Lower leg skin (tissue), 4 donors: ENCODE data around the gene TXNRD2. TPM values are rescaled to one million over a fixed set of nuclear protein-coding genes. Genes with fewer than 3 reads are reported as not detected.

ENCODE experiments used
- DNase-seq, 2 donors: peaks; one replicate each; pipeline ENCODE4 v3.0.0-alpha.2; 2019; ENCODE audit warnings: low spot score in 2 of 2
- H3K4me3 ChIP-seq: fragments of 200-600 bp; sonication (generic); 2 replicates; pipeline ENCODE4 v1.5.1; 2017; ENCODE audit warnings: mild to moderate bottlenecking, low read depth; ENCODE audit not compliant: poor library complexity, severe bottlenecking
- CTCF ChIP-seq, 3 donors: fragments of 450-650 bp; IDR thresholded peaks; one replicate each; pipeline ENCODE4 v1.5.1; 2016; ENCODE audit warnings: antibody characterized with exemption in 3 of 3, mild to moderate bottlenecking in 3 of 3, moderate library complexity in 2 of 3
- POLR2A ChIP-seq, 2 donors: fragments of 450-650 bp; IDR thresholded peaks; one replicate each; pipeline ENCODE4 v1.6.1; 2016 to 2017; ENCODE audit warnings: antibody characterized with exemption in 2 of 2, mild to moderate bottlenecking in 1 of 2, moderate library complexity in 1 of 2
- WGBS, 2 donors: methylation state at CpG; one replicate each; pipeline ENCODE4 v1.1.5; 2018; 5-methylcytosine and 5-hydroxymethylcytosine counted together
- intact Hi-C: fragments of 100-400 bp; cut with DNase I; formaldehyde crosslinking; loops from one replicate; pipeline ENCODE4 v1.15.0; 2023; ENCODE audit warnings: low total_unique reads
- total RNA-seq, 4 donors: library from RNA; depleted of rRNA; stranded (reverse); fragments of >200 nt; gene quantifications; one replicate each; pipeline ENCODE4 v1.1.0, GENCODE V29; 2016

Gene TXNRD2
- total RNA-seq, 4 donors from 2014 or later = 10.9 to 16.8 (median 15.2) TPM

- 95 to 96% methylated on average over 11 to 13 of the region's 13 CpGs for WGBS, 2 donors
- intact Hi-C loops = loop anchor here (5.0 kb wide), 1 partner anchor 188 kb away; no protein-coding TSS in a partner anchor
- DNase-seq = no peak
- H3K4me3 ChIP-seq = no peak overlapping the region
- TF ChIP-seq CTCF (IDR thresholded peaks at IDR 0.05) (no peak), POLR2A (IDR thresholded peaks at IDR 0.05) (no peak)
Measured at GRCh38 chr22:19919701-19920363, 21.8 kb downstream of the TXNRD2 start.

GRCh38 chr22:19918332-19919106, 23.1 kb downstream of the TXNRD2 start:
- no peak for TF ChIP-seq POLR2A (IDR thresholded peaks at IDR 0.05)
- TF ChIP-seq CTCF (IDR thresholded peaks at IDR 0.05) = no peak
- no peak for DNase-seq
- H3K4me3 ChIP-seq = no peak overlapping the region
- WGBS, 2 donors = 84 to 87% methylated on average over 23 of the region's 23 CpGs
- intact Hi-C loops = loop anchor here (5.0 kb wide), 1 partner anchor 186 kb away; no protein-coding TSS in a partner anchor

- TF ChIP-seq POLR2A (IDR thresholded peaks at IDR 0.05) = no peak
- no peak for TF ChIP-seq CTCF (IDR thresholded peaks at IDR 0.05)
- 94 to 96% methylated on average over 10 to 12 of the region's 12 CpGs for WGBS, 2 donors
- DNase-seq = no peak
- no peak overlapping the region for H3K4me3 ChIP-seq
- intact Hi-C loops = loop anchor here (5.0 kb wide), 1 partner anchor 185 kb away; no protein-coding TSS in a partner anchor
Measured at GRCh38 chr22:19917389-19918138, 24.1 kb downstream of the TXNRD2 start.

- intact Hi-C loops = loop anchor here (5.0 kb wide), 1 partner anchor 185 kb away; no protein-coding TSS in a partner anchor
- H3K4me3 ChIP-seq = no peak overlapping the region
- TF ChIP-seq POLR2A (IDR thresholded peaks at IDR 0.05) = no peak
- TF ChIP-seq CTCF (IDR thresholded peaks at IDR 0.05) = no peak
- WGBS, 2 donors = 92% methylated on average over 6 to 7 of the region's 7 CpGs
- no peak for DNase-seq
Measured at GRCh38 chr22:19916941-19917340, 24.7 kb downstream of the TXNRD2 start.

- intact Hi-C loops = loop anchor here (5.0 kb wide), 1 partner anchor 184 kb away; no protein-coding TSS in a partner anchor
- no peak for DNase-seq
- WGBS, 2 donors = 88 to 92% methylated on average over 9 of the region's 9 CpGs
- no peak for TF ChIP-seq POLR2A (IDR thresholded peaks at IDR 0.05)
- TF ChIP-seq CTCF (IDR thresholded peaks at IDR 0.05) = no peak
- no peak overlapping the region for H3K4me3 ChIP-seq
Measured at GRCh38 chr22:19916006-19916405, 25.6 kb downstream of the TXNRD2 start.
